Activated CD8-positive, alpha-beta memory T cell treated with anti-CD3 and anti-CD28 coated beads, Interleukin-2, amount 50 U/mL, for 24 hours (primary cell): ENCODE results near the gene RAPGEF3.

Source experiments
- DNase-seq: peaks from one replicate; pipeline ENCODE4 v3.0.0-alpha.2; 2020; ENCODE audit errors: extremely low read depth

RAPGEF3 gene

DNA sequence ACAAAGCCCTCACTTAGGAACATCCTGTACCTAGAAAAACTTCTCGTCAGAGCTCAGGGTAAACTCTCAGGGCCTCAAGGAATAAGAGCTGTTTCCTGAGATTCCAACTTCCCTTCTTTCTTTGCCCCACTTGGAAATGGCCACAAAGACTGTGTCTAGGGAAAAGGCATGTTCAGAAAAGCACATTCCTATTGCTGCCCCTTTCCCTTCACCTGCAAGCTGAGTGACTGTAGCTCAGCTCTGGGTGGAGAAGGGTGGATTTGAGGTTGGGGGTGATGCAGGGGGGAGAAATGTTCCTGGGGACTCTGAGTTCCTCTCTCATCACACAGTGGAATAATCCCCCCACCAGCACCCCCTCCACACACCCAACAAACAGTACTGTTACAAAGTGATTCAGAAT lies 40.1 kb downstream of the RAPGEF3 start:
- no peak for DNase-seq

DNA sequence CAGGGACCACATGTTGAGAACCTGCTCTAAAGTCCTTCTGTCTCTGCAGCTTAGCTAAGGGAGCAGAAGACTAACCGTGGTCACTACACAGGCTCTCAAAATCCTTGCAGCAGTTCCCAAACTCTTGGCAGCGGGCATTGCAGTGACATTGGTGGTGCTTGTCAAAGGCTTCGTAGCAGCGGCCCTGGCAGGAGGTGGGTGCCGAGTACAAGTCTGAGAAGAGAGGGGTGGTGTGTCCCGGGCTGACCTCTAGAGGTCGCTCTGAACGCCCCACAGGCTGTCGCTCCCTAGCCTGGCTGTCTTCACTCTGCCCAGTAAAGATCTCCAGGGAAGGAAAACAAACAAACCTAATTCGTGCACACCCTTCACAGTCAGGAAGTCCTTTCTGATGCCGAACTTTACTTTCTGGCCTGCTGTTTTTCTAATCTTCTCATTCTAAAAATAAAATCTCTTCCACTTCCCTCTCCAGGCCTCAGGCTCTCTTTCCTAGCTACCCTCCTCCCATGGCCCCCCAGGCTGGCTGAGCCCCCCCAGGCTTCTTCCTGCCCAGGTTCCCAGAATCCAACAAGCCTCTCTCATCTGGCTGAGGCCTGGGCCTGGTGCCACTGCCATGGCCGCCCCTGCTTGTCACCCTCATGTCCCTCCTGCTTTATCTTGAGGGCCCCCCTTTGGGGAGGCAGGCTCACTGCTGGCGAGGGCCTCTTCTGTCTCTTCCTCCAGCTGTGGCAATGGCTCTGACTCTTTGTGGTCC lies 41.1 kb downstream of the RAPGEF3 start:
- no peak for DNase-seq

DNA sequence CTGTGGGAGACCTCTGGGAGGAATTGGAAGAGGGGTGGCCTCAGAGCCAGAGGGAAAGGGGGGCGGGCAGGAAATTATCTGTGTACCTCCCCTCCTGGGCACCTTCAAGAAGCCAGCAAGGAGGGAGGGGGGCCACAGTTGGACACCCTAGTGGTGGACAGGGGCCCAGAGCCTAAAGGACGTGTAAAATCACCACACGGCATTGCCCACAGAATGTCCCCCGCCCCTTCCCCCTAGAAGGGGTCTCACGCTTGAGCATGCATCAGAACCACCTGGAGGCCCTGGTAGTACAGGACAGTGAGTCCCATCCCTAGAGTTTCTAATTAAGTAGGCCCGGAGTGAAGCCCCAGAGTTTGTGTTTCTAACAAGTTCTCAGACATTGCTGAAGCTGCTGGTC lies 41.6 kb downstream of the RAPGEF3 start:
- DNase-seq = no peak

DNA sequence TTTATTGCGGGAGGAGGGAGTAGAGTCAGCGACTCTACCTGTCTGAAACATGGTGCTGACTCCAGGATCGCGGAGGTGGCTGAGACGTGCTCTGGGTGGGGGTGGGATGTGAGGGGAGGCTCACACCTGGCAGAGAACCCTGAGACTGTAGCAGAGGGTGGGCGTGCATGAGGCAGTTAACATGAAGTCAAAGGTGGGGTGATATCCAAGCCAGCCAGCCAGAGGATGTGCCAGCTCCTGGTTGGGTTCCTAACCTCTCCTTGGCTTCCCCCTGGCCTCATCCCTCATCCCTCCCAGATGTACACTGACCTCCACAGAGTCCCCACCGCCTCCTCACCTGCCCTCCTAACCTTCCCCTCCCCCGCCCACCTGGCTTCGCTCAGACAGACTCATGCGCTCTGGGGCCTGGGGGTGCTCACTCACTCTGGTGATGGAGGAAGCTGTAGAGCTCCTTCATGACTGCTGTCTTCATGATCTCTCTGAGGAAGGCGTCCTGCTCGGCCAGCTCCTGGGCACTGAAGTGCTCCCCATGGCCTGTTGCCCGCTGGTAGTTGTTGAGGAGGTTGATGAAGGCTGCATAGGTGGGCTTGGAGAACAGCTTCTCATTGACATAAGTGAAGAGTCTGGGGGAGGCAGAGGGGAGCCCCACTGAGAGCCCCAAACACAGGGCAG lies 42.7 kb downstream of the RAPGEF3 start:
- no peak for DNase-seq

DNA sequence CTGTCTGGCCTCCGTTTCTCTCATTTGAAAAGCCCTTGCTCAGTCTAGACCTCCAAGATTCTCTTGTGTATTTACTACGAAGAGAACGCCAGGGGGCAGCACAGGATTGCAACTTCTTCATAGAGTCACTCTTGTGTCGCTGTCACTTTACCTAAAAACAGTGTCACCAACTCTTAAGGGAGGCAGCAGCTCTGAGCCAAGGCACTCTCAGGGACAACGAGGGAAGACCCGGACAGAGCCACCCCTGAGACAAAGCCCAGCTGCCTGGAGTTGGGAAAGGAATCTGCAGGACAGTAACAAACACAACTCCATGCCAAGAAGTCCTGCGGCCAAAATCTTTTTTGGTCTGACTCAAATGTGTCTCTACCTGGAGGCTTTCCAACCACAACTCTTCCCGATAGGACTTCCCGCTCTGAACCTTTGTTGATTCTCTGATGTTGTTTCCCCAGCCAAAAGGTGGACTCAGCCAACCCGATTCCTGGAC lies 43.2 kb downstream of the RAPGEF3 start:
- DNase-seq = peak; percentile 64

DNA sequence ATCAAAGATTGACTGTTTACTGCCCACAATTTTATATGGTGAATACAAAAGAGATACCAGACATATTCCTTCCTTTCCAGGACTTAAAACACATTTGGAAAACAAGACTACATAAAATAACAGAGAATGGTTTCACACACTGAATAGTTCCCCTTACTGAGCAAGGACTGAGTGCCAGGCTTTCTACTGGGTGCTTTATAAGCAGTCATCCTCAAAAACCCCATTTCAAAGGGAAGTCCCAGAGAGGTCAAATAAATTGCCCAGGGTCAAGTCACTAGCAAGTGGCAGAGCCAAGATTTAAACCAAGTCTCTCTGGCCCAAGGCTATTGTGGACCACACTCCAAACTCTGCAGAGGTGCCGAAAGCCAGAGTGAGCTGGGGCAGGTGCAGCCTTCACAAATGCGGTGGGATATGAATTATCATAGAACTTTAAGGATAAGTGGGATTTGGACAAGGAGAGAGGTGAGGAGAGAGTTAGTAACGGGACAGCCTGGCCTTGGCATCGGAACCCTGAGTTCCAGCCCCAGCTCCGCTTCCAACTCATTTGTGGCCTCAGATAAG lies 43.8 kb downstream of the RAPGEF3 start:
- DNase-seq = no peak

DNA sequence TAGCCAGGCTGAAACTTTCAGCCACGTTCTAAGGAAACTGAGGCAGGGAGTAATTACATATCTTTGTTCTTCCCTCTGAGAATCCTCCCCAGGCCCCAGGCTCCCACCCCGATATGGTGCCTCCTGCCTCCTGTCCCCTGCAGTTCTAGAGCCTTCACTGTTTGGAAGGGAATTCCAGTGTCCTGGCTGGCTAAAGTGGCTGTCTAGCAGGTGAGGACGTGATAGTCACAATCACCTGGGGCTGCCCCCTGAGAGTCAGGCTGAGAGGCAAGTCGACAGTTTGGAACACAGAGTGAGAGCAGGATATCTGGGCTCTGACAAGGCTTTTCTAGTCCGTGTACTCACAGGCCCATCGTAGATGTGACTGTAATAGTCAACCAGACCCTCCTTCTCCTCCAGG lies 46.5 kb downstream of the RAPGEF3 start:
- no peak for DNase-seq

DNA sequence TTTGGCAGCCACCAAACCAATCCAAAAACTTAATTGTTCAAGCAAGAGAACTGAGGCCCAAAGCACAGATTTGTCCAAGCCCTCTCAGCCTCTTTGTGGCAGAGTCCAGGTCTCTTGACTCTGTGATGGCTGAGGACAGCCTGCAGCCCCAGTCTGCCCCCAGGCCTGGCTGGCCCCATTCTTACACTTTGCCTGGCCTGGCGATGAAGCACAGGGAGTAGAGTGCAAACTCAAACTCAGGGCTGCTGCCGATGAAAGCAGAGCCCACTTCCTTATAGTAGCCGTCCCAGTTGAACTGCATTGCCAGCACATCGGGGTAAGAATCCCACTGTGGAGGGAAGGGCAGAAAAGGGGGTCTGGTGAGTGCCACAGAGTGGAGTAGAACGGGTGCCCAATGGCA lies 47.2 kb downstream of the RAPGEF3 start:
- no peak for DNase-seq

DNA sequence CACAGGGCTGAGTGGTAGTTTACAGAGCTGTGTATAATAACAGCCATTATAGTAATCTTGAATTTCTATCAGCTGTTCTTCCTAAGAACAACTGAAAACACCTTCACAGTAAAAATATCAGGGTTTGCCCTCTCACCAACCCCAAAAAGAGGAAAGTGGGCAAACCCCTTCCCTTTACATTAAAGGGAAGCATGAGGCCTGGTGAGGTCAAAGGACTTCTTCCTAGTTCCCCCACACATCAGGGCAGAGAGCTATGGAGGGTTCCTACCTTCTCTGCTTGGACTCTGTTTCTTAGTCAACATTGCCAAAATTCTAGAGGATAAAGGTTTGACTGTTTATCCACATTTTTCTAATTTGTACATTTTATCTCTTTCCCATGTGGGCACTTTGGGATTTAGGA lies 48.4 kb downstream of the RAPGEF3 start:
- DNase-seq = no peak

DNA sequence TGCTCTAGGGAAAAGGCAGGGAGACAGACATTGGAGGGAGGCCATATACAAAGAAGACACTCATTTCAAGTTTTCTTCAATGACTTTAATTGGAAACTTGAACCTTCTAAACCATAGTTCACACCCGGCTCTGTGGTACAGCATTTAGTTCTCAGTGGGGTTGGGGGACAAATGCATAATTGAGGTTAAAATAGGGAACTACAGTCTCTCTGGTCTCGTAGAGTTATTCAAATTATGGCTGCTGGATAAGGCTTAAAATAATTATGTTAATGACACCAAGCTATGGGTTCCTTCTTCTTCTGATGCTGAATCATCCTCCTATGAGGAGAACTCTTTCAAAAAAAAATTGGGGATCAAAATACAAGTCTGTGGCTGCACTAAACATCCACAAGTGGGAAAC lies 49.0 kb downstream of the RAPGEF3 start:
- DNase-seq = no peak

DNA sequence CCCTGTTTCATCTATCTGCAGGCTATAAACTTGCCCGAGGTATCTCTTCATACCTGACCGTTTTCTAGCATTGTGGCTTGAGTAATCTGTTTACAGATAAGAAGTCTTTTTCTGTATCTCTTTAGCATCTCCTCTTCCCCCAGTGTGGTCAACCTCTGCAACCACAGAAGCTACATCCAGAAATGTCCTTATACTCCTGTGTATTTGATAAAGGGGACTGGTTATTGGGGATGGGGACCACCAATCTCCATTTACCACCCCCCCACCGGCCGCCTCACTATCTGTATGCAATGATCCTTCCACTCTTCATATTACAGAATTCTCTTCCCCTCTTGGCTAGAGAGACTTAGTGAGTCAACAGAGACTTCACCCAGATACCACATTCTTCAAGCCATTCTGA lies 49.4 kb downstream of the RAPGEF3 start:
- no peak for DNase-seq

DNA sequence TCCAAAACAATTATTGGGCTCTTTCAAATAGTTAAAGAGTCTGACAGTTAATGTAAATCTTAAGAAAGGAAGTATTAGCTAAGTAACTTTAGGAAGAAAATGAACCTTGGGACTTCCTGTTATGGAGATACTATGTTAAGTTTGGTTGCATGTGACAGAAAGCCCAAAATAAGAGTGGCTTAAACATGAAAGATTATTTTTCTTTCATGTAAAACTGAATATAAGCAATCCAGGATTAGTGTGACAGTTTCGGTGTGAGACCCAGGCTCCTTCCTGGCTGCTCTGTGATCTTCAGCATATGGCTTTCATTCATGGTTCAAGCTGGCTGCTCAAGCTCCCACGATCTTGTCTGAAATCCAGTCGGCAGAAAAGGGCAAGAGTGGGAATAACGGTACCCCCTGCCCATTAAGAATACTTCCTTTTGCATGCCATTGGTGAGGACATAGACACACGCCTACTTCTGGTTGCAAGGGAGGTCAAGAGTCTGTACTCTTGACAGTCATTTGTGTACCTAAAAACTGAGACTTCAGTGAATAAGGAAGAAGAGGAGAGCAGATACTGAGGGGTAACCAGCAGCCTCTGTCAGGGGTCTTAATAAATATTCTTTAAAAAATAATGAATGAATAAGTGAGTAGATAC lies 50.7 kb downstream of the RAPGEF3 start:
- no peak for DNase-seq

DNA sequence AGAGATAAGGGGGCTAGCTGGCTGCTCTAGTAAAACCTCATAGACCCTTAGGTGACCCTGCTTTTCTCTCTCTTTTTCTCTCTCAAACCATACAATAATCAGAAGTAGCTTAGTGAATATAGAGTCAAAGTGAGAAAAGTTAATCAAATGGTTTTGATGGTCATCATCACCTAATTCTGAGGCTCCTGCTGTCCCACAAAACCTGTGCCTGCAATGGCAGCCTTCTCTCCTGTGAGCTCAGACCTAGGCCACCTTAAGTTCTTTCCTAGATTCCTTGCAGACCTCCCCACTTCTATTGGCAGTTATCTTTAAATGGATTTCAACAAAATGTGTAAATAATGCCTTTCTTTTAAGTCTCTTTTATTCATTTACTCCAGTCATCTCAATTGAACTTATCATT lies 51.3 kb downstream of the RAPGEF3 start:
- no peak for DNase-seq

DNA sequence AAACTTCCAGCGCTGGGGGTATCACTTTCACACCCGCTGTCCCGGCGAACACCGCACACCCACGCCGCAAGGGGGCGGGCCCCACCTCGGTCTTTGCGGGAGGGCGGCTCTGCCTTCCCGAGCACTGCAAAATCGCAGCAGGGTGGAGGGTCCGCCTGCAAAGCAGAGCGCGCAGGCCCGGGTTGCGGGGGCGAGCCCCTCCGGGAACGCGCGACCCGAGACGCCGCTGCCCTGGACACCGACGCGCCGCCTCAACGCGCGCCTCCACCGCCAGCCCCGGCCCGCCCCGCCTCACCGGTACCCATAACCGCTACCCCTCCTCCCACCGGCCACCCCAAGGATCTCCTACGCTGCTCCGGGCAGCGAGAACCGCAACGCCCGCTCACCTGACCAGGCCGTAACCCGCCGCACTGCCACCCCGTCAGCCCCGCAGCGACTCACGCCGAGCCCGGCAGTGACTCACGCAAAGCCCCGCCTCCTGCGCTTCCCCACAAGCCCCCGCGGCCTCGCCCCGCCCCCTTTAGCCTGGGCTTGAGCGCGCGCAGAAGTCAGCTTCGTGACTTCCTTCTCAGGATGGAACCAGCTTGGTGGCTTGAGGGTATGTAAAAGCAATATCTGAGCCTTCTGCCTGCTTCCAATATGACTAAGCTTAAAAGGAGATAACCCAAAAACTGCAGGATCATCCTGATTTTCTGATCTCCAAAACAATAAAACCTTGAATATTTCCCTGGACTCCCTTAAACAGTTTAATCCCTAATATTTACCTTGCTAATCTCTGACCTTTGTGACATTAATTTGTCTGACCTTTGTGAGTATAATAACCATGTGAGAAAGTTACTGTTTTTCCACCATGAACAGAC lies 52.9 kb downstream of the RAPGEF3 start, which contains the start of gene RPAP3:
Gene RPAP3, minus strand, starts transcription at position 465 of the 860 bp plus-strand sequence. CDS start 3,190 bp downstream, outside the sequence.
- peak; percentile 88 for DNase-seq

DNA sequence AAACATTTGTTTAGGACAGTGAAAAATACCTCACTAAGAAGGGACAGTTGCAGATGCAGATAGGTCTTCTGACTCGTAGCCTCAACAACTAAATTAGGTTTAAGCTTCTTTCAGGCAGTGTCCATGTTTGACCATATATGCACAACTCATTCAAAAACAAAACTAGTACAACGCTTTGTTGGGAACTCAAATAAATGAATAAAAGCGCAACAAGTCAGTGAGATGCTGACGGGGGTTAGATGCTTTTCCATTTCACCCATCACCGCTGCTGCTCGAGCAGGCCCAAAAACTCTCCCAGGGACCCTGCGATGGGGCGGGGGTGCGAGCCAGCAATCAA lies 53.5 kb downstream of the RAPGEF3 start:
- no peak for DNase-seq

DNA sequence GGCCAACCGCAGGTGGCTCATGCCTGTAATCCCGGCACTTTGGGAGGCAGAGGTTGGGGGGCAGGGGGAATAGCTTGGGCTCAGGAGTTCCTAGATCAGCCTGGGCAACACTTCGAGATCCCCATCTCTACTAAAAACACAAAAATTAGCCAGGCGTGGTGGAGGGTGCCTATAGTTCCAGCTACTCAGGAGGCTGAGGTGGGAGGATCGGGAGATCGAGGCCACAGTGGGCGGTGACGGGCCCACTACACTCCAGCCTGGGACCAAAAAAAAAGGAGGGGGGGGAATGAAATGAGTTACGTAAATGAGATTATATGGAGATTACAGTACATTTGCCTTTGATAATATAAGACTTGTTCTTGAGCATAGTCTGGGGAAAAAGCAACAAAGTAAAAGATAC lies 54.0 kb downstream of the RAPGEF3 start:
- no peak for DNase-seq

DNA sequence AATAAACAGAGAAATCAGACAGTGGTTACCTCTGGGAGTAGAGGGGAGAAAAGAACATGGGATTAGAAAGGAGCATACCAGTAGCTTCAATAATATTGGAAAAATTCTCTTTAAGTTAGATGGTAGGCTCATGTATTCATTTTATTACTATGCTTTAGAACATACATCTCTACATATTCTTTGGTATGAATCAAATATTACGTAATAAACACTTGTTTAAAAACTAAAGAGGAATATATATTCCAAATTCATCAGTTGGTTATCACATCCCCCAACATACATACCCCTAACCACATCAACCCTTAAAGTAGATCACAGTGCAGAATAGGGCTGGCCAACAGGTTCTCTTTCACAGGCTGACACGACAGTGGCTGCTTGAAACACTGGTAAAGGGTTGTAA lies 58.4 kb downstream of the RAPGEF3 start:
- no peak for DNase-seq

DNA sequence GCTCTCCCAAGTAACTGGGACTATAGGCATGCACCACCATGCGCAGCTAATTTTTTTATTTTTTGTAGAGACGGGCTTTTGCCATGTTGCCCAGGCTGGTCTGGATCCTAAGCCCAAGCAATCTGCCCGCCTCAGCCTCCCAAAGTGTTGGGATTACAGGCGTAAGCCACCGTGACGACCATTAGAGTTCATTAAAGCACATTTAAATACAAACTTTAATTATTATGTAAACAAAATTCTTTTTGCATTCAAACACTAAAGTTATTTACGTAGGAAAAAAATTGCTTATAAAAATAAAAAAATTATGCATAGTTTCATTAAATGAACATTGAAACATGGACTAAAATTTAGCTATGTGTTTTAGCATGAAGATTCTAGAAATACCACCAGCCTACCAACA lies 60.0 kb downstream of the RAPGEF3 start:
- no peak for DNase-seq

DNA sequence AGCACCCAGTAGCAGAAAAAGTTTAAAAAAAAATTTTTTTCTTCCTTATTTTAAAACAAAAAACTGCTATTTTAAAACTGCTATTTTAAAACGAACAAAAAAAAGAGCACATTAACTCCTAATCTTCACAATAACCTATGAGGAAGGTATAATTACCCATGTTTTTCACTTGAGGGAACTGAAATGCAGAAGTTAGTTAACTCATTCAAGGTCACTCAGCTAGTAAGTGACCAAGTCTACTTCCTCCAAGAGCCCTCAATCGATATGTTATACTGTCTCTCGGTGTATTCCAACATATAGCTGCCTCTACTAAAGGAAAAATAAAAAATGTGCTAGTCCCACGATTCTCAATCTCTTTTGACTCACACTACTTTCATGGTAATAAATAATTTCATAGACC lies 60.6 kb downstream of the RAPGEF3 start:
- no peak for DNase-seq

DNA sequence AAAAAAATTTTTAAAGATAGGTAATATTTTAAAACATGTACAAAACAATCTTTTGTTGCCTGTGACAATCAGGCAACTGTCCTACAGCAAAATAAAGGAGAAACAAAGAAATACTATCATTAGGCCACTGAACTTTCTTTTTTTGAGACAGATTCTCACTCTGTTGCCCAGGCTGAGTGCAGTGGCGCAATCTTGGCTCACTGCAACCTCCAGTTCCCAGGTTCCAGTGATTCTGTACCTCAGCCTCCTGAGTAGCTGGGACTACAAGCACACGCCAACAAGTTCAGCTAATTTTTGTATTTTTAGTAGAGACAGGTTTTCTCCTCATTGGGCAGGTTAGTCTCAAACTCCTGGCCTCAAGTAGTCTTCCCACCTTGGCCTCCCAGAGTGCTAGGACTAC lies 69.5 kb downstream of the RAPGEF3 start:
- no peak for DNase-seq

DNA sequence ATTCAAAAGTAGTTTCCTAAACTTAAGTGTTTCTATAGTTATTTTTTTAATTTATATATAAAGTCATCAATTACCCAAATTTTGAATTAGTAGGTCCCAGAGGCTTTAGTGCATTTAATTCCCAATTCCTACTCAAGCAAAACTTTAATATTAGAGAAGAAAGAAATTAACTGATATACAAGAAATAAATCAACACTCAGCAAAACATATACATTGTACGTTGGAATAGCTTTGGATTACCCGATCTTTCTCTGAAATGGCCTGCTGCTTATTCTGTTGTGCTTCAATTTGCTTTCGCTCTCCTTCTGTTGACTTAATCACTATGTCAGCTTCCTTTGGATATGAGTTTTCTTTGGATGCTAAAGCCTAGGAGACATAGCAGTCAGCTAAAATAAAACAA lies 71.0 kb downstream of the RAPGEF3 start:
- no peak for DNase-seq
